Right lobe of liver (tissue), 6 donors: Measurements from ENCODE around the gene SYT2. TPM values are rescaled to one million over a fixed set of nuclear protein-coding genes. Genes with fewer than 3 reads are reported as not detected.
"Not testable (repeated sequence)": the region's sequence is repeated elsewhere in the genome, so short reads cannot be mapped to it uniquely, and the experiment has no call there.

Experiments
- ATAC-seq, 4 donors: fragments of 200-7000 bp; cut with Tn5 transposase; one replicate each; pipeline ENCODE4 v1.9.1; 2020; ENCODE audit warnings: mild to moderate bottlenecking in 4 of 4, moderate library complexity in 4 of 4
- DNase-seq, 3 donors: peaks; one replicate each; pipeline ENCODE4 v3.0.0-alpha.2; 2020
- H3K27ac ChIP-seq, 3 donors: fragments of 200-600 bp; one replicate each; pipeline ENCODE4 v1.8.0; 2022
- H3K27me3 ChIP-seq, 2 donors: fragments of 200-600 bp; one replicate each; pipeline ENCODE4 v1.8.0; 2022
- H3K36me3 ChIP-seq, 4 donors: fragments of 200-600 bp; sonication (generic) in 1 of 4; one replicate each; pipeline versions ENCODE4 v1.5.1 to v1.8.0; 2017 to 2022; ENCODE audit warnings: control low read depth in 1 of 4
- H3K4me1 ChIP-seq, 4 donors: fragments of 200-600 bp; sonication (generic) in 1 of 4; one replicate each; pipeline versions ENCODE4 v1.5.1 to v1.8.0; 2017 to 2022; ENCODE audit warnings: control low read depth in 1 of 4
- H3K4me3 ChIP-seq, 3 donors: fragments of 200-600 bp; one replicate each; pipeline ENCODE4 v1.8.0; 2022
- H3K9me3 ChIP-seq, 4 donors: fragments of 200-600 bp; sonication (generic) in 1 of 4; one replicate each; pipeline versions ENCODE4 v1.5.1 to v1.8.0; 2017 to 2022; ENCODE audit warnings: control low read depth in 1 of 4
- POLR2A ChIP-seq: fragments of 450-650 bp; IDR thresholded peaks from one replicate; pipeline ENCODE4 v1.6.1; 2017; ENCODE audit warnings: antibody characterized with exemption, mild to moderate bottlenecking
- WGBS: methylation state at CpG from one replicate; pipeline ENCODE4 v1.1.6; 2018; ENCODE audit warnings: low coverage, low lambda C conversion rate; ENCODE audit not compliant: insufficient coverage; ENCODE audit errors: missing lambda C conversion rate; 5-methylcytosine and 5-hydroxymethylcytosine counted together
- intact Hi-C, 2 donors: fragments of 100-400 bp; cut with DNase I; formaldehyde crosslinking; loops; one replicate each; pipeline versions ENCODE4 v1.11.2 to v1.14.1; 2022
- total RNA-seq, 6 experiments: library from RNA; depleted of rRNA in 2 of 6; stranded (reverse); fragments of >200 nt in 2 of 6; fragmentation: NEBNext Ultra II Directional in 3 of 6; extraction: Animal tissue kit (Norgen Biotek cat#: 25700) in 3 of 6; gene quantifications; one replicate each; pipeline versions ENCODE4 v1.1.0 to v1.2.4, GENCODE V29; 2016 to 2023
- TF ChIP-seq, protein P1 (sequence below), 4 donors: fragments of 200-600 bp in 3 of 4; fragments of 450-650 bp in 1 of 4; IDR thresholded peaks; one replicate each; pipeline versions ENCODE4 v1.5.1 to v1.8.0; 2016 to 2022; ENCODE audit warnings: antibody characterized with exemption in 4 of 4, mild to moderate bottlenecking in 2 of 4
- donor health status: DM: no; HTN: yes; CAD: no.
- donor health status: DM: no; HTN: no; CAD: no.
- donor health status: DM: no; HTN: no; CAD: no.
- donor health status: DM: no; HTN: yes; CAD: no.
- donor health status: DM: no; HTN: yes; CAD: no.

The SYT2 gene
- total RNA-seq, 6 experiments from 2014 or later: not detected

DNA sequence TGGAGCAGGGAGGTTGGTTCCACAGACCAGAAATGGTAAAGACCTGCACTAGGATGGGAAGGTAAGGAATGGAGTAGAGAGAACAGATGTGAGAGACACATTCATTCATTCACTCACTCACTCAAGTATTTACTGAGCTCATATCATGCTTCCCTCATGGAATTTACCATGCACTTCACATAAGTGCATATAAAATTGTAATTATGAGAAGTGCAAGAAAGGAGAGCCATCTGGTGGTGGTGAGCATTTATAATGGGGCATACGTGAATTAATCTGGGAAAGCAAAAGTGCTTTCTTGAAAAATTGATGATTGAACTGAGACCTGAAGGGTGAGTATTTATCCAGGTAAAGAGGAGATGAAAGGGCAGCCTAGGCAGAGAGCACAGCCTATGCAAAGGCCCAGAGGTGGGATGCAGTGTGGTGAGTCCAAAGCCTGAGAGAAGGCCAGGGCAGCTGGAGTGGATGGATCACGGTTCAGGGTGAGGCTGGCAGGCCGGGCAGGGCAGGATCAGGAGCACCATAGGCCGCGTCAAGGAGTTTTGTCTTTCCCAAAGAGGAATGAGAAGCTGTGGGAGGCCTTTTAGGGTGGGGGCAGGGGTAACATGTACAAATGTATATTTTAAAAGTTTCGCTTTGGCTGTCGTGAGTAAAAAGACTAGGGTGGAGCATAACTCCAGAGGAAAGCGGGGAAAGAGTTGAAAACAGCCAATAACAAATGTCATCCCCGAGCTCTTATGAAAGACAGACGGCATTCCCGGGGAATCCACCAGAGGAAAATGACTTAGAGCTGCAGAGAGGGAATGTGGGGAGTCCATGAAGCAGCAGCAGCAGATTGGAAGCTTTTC, 95.7 kb downstream of the SYT2 start:
- H3K4me3 ChIP-seq, H3K27me3 ChIP-seq, H3K27ac ChIP-seq, intact Hi-C loops, H3K4me1 ChIP-seq, H3K36me3 ChIP-seq, ATAC-seq, H3K9me3 ChIP-seq, DNase-seq: not testable (repeated sequence)
- WGBS: 73% methylated on average over 11 of the region's 11 CpGs
- TF ChIP-seq, protein P1, sequence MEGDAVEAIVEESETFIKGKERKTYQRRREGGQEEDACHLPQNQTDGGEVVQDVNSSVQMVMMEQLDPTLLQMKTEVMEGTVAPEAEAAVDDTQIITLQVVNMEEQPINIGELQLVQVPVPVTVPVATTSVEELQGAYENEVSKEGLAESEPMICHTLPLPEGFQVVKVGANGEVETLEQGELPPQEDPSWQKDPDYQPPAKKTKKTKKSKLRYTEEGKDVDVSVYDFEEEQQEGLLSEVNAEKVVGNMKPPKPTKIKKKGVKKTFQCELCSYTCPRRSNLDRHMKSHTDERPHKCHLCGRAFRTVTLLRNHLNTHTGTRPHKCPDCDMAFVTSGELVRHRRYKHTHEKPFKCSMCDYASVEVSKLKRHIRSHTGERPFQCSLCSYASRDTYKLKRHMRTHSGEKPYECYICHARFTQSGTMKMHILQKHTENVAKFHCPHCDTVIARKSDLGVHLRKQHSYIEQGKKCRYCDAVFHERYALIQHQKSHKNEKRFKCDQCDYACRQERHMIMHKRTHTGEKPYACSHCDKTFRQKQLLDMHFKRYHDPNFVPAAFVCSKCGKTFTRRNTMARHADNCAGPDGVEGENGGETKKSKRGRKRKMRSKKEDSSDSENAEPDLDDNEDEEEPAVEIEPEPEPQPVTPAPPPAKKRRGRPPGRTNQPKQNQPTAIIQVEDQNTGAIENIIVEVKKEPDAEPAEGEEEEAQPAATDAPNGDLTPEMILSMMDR (IDR thresholded peaks at IDR 0.05): peak in 3 of 4 donors; percentile 5 to 24 (median 8)

DNA sequence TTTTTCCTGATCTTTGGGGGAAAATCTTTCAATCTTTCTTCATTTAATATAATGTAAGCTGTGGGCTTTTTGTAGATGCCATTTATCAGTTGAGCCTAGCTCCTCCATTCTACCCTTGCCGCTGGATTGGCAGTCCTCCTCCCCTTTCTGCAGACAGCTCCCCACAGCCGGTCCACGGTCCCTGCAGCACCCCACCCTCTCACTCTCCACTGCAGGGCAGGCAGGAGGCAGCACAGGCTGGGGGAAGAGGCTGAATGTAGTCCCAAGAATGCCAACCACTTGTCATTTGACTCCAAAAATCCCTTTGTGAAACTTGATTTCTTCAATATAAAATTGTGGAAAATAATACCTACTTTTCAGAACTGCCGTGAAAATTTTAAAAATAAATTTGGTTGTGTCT, 96.7 kb downstream of the SYT2 start:
- Histone ChIP-seq H3K36me3 (no peaks in the 10 kb centered on the region), H3K9me3 (no peaks in the 10 kb centered on the region), H3K27me3 (no peaks in the 10 kb centered on the region), H3K27ac (no peak overlapping the region), H3K4me3 (no peak overlapping the region), H3K4me1 (no peaks in the 10 kb centered on the region)
- WGBS: 89% methylated on average over 3 of the region's 4 CpGs
- TF ChIP-seq, protein P1 (IDR thresholded peaks at IDR 0.05): no peak
- no peak for TF ChIP-seq POLR2A
- no peak for DNase-seq
- no peak for ATAC-seq
- intact Hi-C loops: no loop called here

DNA sequence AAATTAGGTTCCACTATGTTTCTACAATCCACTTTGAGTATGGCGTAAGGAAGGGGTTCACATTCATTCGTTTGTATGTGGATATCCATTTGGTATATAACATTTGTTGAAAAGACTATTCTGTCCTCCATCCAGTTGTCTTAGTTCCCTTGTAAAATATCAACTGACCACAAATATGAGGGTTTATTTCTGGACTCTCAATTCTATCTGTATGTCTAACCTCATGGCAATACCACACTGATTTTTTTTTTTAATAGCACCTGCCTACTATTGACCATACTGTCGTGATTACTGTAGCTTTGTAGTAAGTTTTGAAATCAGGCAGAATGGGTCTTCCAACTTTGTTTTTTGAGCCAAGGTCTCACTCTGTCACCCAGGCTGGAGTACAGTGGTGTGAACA, 98.2 kb downstream of the SYT2 start:
- H3K27ac ChIP-seq, intact Hi-C loops, H3K9me3 ChIP-seq, DNase-seq, H3K36me3 ChIP-seq, H3K4me3 ChIP-seq, H3K27me3 ChIP-seq, H3K4me1 ChIP-seq, ATAC-seq: not testable (repeated sequence)
- WGBS: 92% methylated on average over 3 of the region's 3 CpGs

DNA sequence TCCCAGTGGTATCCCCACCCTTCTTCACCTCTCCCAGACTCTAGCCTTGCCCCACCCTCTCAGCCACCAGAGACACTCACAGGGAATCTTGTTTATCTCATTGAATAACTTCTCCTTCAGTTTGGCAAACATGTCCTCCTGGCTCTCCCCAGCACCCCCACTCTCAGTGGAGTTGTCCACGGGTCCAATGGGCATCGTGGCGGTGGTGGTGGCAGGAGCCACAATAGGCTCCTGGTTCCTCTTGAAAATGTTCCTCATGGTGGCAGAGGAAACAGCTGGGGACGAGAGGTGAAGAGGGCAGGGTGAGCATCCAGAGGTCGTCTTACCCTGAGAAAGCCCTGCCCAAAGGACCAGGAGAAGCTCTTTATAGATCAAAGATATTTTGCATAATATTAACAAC, 104.7 kb downstream of the SYT2 start:
- ATAC-seq (no peak), DNase-seq (peak in 1 of 3 donors; percentile 23)
- H3K36me3 ChIP-seq: no peaks in the 10 kb centered on the region
- intact Hi-C loops: no loop called here
- 59% methylated on average over 2 of the region's 5 CpGs for WGBS
- no peak overlapping the region for H3K4me3 ChIP-seq
- no peaks in the 10 kb centered on the region for H3K4me1 ChIP-seq
- H3K27ac ChIP-seq: no peak overlapping the region
- H3K9me3 ChIP-seq: no peaks in the 10 kb centered on the region
- TF ChIP-seq, protein P1 (IDR thresholded peaks at IDR 0.05): no peak
- TF ChIP-seq POLR2A: no peak
- H3K27me3 ChIP-seq: no peaks in the 10 kb centered on the region

DNA sequence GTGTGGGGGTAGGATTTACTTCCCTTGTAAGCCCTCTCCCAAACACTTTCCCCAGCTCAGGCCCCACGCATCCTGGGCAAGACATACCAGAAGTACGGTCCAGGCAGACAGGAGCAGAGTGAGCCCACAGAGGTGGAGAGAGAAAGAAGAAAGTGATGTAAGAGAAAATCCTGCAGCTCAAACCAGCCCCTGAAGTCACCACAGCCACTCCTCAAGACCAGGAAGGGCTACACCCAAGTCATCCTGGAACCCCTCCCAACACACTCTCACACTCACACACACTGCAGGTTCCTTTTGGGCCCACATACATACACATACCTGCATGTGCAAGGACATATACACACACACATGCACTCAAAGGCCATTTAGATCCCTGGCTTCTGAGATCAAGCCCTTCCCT, 106.8 kb downstream of the SYT2 start:
- intact Hi-C loops: no loop called here
- no peaks in the 10 kb centered on the region for H3K36me3 ChIP-seq
- no peaks in the 10 kb centered on the region for H3K4me1 ChIP-seq
- DNase-seq: no peak
- no peak overlapping the region for H3K4me3 ChIP-seq
- H3K27ac ChIP-seq: no peak overlapping the region
- no peak for ATAC-seq
- no peak for TF ChIP-seq POLR2A
- TF ChIP-seq, protein P1 (IDR thresholded peaks at IDR 0.05): no peak
- 100% methylated on average over 1 of the region's 2 CpGs for WGBS
- H3K9me3 ChIP-seq: no peaks in the 10 kb centered on the region
- no peaks in the 10 kb centered on the region for H3K27me3 ChIP-seq
